Glomerular endothelial cell (primary cell): Measurements from ENCODE around the gene ZNF516. TPM values are rescaled to one million over a fixed set of nuclear protein-coding genes. Genes with fewer than 3 reads are reported as not detected.

Experiments used
- DNase-seq: peaks from one replicate; pipeline ENCODE4 v3.0.0-alpha.2; 2011; ENCODE audit warnings: low read depth, low spot score; ENCODE audit errors: extremely low read depth
- total RNA-seq: library from RNA; depleted of rRNA; stranded (reverse); fragments of >200 nt; gene quantifications from 2 replicates; pipeline ENCODE4 v1.2.3, GENCODE V29; 2015

ZNF516 gene
- total RNA-seq, 1 donor from 2014 or later, result 26.8 TPM

DNA sequence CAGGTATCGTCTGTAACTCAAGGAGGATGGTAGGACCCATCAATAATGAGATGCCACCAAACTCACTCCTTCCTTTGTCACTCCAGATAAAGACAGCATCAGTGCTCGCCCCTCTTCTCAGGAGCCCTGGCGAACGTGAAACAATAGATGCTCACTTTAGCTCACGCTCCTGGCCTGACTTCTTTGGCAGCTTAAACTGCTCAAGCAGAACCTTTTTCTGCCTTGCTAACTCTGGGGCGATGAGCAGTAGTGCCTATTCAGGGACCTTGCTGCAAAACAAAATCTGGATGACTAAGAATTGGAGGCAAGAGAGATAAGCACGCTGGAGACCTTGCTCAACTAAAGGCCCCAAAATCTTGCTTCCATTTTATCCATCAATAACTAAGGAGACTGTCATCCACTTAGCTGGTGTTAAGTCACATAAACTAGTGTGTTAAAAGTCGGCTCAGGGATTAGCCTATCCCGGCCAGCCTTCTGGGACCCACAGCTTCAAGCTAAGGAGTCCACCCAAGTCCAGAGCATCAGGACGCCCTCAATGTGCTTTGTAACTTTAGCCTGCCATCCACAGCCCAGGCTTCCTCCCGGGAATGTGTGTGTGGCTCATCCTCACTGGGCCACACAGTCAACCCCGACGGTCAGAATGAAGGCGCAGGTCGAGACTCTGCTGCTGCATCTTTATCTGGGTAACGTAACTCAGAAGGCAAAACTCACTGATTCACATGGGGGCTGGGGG is 38.9 kb downstream of the ZNF516 start:
- no peak for DNase-seq

DNA sequence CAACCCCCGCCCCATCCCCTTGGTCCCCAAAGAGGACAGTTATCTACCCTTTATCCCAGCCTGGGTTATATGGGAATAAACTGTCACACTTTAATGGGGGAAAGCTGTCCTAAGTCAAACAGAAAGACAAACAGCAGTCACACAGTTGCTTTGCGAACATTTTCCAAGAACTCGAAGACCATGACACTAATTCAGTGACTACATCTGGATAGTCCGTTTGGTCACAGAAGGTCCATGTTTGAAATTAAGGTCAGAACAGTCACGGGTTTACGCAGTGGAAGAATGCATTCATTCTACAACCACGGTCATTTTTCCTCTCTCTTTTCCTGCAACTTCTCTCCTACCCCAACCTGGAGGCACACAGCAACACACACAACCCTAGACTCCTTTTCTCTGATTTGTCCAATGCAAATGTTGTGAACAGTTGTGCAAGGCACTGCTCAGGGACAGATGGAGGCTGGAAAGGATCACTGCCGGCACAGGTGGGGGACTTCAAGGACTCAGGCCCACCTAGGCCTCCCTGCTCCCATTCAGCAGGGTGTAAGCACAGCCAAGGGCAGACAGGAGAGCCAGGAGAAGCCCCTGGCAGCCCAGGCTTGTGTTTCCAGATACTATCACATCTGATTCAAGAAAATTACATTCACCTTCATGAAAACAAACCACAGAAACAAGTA is 39.9 kb downstream of the ZNF516 start:
- DNase-seq, result no peak

DNA sequence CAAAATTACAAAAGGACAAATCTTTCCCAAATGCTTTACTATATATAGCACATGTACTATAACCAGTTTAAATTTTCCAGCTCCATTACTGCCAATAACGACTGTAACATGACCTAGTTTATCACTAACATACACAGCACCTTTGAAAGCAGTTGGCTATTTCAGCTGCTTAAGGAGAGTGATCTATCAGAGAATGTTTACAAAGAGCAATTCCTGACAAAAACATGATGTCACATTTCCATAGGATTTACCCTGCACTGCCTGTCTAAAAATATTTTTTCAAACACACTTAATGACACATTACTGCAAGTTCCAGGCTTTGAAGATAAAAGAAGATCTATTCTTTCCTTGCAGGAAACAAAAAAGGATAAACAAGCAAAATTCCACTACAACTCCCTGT is 40.6 kb downstream of the ZNF516 start:
- DNase-seq, result no peak

DNA sequence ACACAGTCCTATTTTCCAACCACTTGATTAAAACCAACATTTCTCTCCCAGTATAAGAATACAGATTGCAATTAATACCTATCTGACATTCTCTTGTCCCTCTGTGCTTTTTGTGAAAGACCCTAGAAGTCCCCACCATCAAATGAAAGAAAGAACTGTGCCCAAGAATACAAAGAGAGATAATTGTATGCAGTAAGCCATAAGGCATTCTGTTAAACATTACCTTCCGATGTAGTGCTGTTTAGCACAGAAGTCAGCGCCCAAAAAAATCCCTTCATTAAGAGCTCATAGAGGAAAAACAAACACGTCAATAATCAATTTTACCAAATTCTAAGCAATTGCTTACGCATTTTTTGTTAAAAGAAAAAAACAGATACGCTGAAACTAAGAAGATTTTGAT is 41.1 kb downstream of the ZNF516 start:
- no peak for DNase-seq

DNA sequence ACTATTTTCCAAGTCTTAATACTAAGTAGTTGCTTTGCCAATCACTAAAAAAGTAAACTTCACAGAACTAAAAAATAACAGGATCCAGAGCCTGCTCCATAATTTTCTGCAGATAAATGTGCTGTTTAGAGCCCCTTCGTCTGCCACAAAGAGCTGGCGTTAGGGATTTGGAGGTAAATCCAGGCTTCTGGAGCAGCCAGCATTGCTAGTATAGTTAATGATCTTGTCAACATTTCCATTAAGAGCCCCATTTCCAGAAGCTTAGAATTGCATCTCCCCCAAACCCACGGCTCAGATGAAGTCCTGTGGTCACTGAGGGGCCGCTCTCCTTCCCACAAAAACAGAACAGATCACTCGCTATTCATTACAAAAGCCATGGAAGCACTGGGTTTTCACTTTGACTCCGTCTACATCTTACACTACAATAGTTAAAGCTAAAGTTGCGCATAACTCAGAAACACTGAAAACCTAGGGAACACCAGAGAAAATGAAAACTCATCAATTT is 41.9 kb downstream of the ZNF516 start:
- no peak for DNase-seq

DNA sequence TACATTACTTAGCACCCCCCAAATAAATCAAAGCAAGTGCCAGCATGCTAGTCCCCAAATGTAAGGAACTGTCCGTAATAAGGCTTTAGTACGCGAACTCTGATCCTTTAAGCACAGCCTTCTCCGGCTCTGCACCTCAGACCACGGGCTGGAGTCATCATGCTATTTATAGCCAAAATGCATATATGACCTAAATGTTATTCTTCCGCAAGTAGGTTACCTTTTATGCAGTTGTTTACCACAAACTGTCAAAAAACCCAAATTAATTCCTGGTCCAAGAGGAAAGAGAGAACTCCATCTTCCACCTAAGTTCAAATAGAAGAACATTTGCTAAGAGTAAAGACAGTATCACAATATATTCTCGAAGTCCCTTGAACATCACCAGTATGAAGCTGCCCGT is 42.7 kb downstream of the ZNF516 start:
- no peak for DNase-seq

DNA sequence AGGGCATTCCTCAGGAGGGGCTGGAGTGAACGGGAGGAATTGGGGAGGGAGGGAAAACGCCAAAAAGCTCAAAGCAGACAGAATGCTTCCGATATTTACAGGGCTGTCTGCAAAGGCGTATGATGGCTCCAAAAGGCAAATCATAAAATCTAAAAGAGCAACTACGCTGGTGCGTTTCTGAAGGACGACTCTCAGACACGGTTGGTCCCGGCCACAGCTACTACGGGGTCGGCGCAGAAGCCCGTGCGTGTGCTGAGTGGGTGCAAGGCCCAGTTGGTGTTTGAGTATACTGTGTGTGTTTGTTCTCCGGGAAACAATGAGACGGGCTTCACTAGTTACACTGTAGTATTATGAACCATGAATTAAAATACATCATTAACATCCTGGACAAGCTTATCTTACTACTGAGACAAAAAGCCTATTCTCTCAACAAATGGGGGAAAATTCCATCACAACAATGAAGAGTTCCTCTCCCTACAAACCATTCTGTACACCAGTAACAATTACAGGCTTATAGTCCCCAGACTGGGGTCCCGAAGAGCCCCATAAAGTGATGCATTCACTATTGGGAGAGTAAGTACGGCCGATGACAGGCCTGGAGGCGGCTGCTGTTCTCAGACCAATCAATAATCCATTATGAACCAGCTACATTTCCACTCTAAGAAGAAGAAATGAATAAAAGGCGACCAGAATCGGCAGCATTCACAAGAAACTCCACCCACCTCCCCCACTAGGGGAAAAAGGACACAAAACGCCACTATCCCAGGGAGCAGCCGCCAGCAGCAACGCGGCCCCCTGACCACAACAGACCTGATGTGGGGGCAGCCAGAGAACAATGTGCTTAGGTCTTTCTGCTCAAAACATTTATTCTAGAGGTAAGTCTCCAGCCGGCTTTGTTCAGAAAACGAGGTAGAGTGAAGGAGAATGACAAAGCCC is 43.4 kb downstream of the ZNF516 start:
- no peak for DNase-seq

DNA sequence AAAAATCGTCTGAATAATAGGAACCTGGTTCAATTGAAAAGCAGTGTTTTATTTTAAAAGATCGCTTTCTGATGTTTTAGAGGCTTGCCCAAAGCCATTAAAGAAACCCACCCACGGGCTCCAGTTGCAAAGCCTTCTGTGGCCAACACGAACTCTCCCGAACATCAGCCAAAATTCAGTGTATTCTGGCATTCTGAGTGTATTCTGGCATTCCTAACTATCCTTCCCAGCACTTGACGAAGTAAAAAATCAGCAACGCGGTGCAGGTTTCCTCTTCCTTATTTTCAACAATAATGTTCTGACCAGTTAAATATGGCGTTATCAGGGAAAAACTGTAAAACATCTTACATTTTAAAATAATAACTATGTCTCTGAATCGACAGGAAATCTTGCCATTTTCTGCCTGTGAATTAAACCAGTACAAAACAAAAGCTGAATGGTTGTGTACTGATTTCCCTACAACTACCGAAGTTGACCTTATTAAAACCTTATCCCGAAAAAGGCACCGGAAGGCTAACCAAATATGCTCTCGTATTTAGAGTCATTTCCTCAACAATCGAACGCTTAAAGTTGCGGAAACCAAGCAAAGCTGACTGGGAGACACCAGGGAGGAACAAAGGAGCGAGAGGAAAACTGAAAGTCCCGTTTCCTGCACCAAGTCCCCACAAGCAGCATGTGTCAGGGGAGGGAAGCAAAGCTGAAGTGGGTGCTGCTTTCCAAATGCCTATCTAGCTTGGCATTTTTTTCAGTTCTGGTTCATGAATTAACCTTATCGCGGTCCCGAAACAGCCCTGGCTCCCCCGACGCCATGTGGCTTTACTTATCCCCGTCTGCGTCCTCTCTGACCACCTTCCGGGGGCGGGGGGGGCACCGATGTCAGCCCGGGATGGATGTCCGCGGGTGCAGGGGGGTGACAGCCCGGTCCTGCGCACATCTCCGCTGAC is 44.3 kb downstream of the ZNF516 start:
- DNase-seq, result peak; percentile 65

DNA sequence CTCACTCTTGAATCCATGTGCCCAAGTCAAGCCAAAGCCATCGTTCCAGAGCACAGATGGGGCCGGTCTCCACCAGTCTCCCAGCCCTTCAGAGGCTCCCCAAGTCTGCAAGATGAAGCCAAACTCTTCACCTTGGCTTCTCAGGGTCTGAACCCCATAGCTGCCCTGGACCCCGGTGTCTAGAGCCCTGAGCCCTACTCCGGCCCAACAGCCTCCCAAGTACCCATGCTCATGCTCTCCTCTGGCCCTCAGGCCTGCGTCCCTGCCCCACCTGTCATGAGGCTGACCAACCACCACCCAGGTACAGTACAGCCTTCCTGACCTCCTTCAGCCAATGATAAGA is 46.0 kb downstream of the ZNF516 start:
- no peak for DNase-seq

DNA sequence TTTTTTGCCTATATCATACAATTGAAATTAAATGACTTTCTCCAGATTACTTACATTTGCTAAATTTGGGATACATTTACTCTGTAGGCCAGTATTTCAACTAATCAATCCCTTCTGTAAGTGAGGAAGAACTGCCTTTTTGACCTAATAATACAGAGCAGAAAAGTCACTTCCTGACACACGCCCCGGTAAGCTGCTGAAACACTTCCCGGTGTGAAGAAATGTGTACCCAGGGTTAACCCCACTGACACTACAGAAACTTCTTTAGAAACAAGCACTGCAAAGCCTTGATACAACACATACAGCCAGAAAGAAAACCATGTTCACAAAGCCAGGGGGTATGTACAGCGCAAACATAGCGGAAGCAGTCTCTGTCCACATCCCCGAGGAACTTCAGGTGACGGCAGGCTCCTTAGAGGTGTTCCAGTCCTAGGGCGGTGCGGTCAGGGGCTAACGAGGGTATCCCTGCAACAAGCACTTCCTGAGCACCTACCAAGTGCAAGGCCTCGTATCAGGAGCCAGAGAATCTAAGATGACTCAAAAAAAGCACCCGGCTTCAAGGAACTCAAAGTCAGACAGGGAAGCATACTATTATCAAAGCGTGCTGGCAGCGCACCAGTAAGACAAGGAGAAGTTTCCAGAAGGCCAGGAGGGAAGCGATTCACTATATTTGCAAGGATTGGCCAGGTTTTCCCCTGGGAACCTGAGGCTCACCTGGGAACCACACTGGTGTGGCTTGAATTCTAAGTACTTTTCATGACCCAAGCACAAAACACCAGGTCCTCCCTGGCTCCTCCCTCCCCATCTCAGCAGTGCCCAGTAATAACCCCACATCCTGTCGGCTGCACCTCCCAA is 46.6 kb downstream of the ZNF516 start:
- DNase-seq, result no peak

DNA sequence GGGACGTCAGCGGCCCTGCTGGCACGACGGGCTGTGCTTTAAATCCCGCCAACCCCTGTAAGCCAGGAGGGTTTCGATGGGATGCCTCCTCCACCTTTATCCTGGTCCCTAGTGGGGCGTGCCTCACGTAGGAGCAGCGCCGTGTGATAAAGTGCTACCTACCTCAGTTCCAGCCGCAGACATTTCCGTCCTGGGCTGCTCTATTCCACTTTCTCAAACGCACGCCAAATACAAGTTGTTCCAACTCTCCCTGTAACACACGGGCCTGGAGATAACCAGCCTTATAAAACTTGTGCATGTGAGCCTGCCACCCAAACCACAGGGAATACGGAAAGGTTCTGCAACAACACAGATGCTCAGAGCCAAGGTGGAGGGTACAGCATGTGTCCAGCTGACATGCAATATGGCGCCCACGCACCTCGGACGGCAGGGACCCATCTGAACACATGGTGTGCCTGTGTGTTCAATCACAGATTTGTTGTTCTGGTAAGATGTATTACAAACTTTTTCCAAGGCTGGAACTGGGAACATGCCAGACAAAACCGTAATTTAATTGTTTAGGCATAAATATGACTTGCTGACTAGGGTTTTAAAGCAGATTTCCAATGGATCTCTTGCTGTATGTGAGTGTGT is 47.7 kb downstream of the ZNF516 start:
- no peak for DNase-seq

DNA sequence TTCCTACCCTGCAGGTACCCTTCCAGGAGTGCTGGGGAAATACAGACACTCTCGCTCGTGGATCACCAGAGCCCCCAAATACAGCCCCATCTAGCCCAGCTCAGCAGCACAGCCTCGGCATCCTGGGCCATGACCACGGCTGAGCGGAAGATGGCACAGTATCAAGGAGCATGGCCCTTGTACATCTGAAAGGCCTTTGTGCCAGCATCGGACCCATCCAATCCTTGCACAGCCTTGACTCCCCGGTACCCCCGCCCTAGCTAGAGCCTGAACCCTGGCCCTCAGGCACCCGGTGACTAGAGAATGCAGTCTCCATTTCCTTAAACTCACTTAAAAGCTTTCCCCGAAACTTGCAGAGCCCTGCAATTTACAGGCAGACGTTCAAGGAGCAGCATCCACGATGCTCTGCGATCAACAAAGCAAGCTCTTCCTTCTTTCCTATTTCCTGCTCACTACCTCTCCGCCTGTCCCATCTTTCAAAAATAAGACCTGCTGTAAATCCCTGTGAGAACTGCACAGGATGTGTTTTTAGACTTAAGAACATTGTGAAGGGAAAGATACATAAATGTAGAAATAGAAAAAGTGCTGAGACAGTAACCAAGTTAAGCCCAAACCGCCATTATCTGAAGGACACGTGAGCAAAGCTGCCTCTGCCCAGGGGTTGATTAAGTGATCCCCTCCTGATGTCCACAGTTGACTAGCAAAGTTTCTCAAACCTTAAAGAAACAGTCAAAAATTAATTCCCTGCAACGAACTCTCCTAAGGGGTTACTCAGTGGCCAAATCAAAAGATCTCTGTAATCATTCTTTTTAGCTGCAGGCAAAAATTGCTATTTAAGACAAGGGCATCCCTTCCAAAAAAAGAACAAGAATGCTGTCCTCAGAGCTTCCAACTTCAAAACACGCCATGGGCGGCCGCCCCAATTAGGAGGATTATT is 48.5 kb downstream of the ZNF516 start:
- no peak for DNase-seq

DNA sequence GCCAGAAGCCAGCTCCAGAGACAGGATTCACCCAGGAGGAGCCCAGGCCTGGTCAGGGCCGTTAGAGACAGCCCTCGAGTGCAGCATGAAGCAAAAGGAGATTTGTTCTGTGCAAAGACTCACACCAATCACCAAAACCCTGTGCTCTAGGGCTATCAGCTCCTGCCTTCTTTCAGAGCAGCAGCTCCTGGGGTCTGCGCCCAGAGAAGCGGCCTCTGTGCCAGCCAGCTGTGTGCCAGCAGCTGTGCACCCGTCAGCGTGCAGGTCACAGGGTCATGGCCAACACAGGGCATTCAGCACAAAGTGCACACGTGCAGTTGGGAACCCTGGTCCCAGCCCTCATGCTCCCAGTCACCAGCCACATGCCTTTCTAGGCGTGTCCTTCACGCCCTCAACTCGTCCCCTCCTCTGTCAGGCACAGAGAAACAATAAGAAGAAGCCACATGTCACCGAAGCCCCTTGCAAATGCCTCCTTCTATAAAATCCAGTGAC is 49.3 kb downstream of the ZNF516 start:
- no peak for DNase-seq

DNA sequence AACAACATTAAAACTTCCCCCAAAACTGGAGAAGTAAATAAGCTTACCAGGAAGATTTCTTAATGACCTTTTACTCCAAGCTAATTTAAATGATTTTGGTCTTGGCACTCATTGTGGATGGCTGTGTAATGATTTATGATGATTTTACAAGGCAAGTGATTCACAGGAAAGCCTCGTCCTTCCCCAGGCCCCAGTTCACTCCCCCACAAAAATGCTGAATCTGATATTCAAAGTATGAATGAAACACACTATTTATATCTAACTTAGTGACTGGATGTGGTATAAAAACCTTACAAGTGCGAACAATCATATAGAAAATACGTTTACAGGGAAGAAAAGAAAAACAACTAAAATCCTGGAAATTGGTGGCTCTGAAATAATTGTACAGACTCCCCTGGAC is 49.8 kb downstream of the ZNF516 start:
- no peak for DNase-seq

DNA sequence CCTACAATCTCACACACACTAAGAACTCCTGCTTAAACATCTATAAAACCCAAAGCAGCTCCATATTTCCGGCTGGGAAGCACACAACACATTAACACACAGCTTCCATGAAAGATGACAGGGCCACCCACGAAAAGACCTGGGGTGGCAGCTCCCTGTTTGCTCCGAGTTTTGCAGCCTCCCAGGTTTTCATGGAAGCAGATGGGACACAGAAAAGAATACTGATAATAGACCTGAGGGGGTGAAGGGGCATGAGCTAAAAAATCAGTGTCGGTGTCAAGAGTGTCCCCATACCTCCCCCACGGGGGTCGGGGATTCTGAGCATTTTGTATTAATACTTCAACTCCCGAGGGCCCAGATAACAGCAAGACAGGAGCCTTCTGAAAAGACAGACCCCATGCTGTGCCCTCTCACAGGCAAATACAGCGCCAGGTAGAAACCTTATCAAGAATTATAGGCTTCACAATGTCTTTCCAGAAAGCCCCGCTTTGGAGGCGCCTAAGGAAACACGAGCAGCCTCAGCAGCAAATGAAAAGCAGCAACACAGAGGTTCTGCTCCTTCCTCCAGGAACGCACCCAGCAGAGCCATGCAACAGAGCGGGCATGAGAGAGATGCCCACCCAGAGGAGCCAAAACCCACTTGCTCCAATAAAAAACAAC is 50.5 kb downstream of the ZNF516 start:
- no peak for DNase-seq

DNA sequence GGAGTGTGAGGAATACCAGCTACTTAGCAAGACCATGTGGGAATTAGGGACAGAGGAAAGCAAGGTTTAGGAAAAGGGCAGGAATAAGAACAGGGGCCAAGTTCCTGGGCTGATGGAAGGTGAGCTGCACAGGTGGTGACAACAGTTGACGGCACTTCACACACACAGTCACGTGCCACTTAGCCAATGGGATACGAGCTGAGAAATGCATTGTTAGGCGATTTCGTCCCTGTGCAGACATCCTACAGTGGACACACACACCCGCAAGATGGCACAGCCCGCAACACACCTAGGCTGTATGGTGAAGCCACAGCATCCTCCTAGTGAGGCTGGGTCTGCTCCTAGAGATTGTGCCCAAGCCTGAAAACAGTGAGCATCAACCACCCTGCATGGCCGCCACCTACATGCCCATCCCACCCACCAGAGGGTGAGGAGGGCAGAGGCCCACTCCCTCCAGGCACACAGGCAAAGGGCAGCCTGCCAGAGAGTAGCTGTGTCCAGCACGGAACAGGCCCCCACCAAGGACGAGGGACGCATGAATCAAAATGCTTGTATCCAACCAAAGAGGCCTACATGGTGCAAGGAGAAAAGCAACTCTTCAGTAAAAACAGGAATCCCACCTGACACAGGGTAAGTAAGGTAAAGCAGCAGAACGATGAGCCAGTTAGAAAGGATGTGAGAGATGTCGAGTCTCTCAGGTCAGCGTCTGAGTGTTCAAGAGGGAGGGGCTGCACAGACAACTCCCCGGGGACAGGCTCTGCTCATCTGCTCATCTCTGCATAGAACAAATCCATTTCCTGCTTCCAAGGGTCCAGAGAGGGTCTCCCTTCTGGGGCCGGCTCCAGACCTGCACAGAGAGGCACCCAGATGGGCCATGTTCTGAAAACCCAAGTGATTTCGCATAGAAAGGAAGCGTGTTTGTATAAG is 51.3 kb downstream of the ZNF516 start:
- no peak for DNase-seq
